WTC11 (cell line): ENCODE results near the gene ZC3H13. TPM values are rescaled to one million over a fixed set of nuclear protein-coding genes. Genes with fewer than 3 reads are reported as not detected.

Experiments used
- ATAC-seq: fragments of 200-7000 bp; cut with Tn5 transposase; 2 replicates; pipeline ENCODE4 v1.10.0; 2021; ENCODE audit warnings: mild to moderate bottlenecking, moderate library complexity
- CTCF ChIA-PET: fragments of 300-600 bp; sonication (Branson Sonifier 250); formaldehyde crosslinking; loops from one replicate; lab custom pipeline; 2021; ENCODE audit warnings: antibody characterized with exemption; lab: Charles Lee
- POLR2A ChIA-PET: fragments of 350-600 bp; sonication (Branson Sonifier 250); formaldehyde crosslinking; loops from one replicate; lab custom pipeline; 2021; ENCODE audit warnings: antibody characterized with exemption; lab: Charles Lee
- DNase-seq: peaks from one replicate; pipeline ENCODE4 v3.0.0; 2021; ENCODE audit warnings: low spot score
- H3K27ac Mint-ChIP-seq: 2 replicates; pipeline ENCODE4 v1.8.0; 2021; ENCODE audit warnings: mixed read lengths
- H3K27me3 Mint-ChIP-seq: 2 replicates; pipeline ENCODE4 v1.8.0; 2021; ENCODE audit warnings: low read depth, mild to moderate bottlenecking, moderate library complexity, mixed read lengths
- H3K36me3 Mint-ChIP-seq: 2 replicates; pipeline ENCODE4 v1.8.0; 2021; ENCODE audit warnings: mixed read lengths
- H3K4me1 Mint-ChIP-seq: 2 replicates; pipeline ENCODE4 v1.8.0; 2022; ENCODE audit warnings: mixed read lengths
- H3K4me3 Mint-ChIP-seq: 2 replicates; pipeline ENCODE4 v1.8.0; 2021; ENCODE audit warnings: mild to moderate bottlenecking, moderate library complexity, mixed read lengths
- H3K9me3 Mint-ChIP-seq: 2 replicates; pipeline ENCODE4 v1.8.0; 2021; ENCODE audit warnings: mixed read lengths
- JUN ChIP-seq: sonication (generic); formaldehyde crosslinking; IDR thresholded peaks from 2 replicates; pipeline ENCODE4 v1.8.0; 2023; ENCODE audit warnings: mild to moderate bottlenecking, missing genetic modification reagents
- KAT7 ChIP-seq: sonication (generic); formaldehyde crosslinking; IDR thresholded peaks from 2 replicates; pipeline ENCODE4 v1.8.1; 2023; ENCODE audit warnings: missing genetic modification reagents, mild to moderate bottlenecking, borderline replicate concordance
- NFATC4 ChIP-seq: fragments of 250-450 bp; sonication (Bioruptor Pico); IDR thresholded peaks from 2 replicates; pipeline ENCODE4 v1.9.0; 2021; ENCODE audit warnings: mild to moderate bottlenecking
- PRRX2 ChIP-seq: fragments of 250-450 bp; sonication (Bioruptor Pico); IDR thresholded peaks from 2 replicates; pipeline ENCODE4 v1.8.0; 2021; ENCODE audit warnings: mild to moderate bottlenecking
- SMAD4 ChIP-seq: sonication (generic); formaldehyde crosslinking; IDR thresholded peaks from 2 replicates; pipeline ENCODE4 v1.8.0; 2022; ENCODE audit warnings: mild to moderate bottlenecking, missing genetic modification reagents
- ZMAT4 ChIP-seq: fragments of 250-450 bp; sonication (Bioruptor Pico); IDR thresholded peaks from 2 replicates; pipeline ENCODE4 v1.9.0; 2021; ENCODE audit warnings: mild to moderate bottlenecking
- ZNF232 ChIP-seq: sonication (generic); formaldehyde crosslinking; IDR thresholded peaks from 2 replicates; pipeline ENCODE4 v1.8.0; 2022; ENCODE audit warnings: mild to moderate bottlenecking, missing genetic modification reagents
- ZNF263 ChIP-seq: sonication (generic); formaldehyde crosslinking; IDR thresholded peaks from 2 replicates; pipeline ENCODE4 v1.8.1; 2022; ENCODE audit warnings: low read depth, mild to moderate bottlenecking, moderate library complexity, missing genetic modification reagents
- ZNF396 ChIP-seq: fragments of 250-450 bp; sonication (Bioruptor Pico); IDR thresholded peaks from 2 replicates; pipeline ENCODE4 v1.8.0; 2021; ENCODE audit warnings: mild to moderate bottlenecking, moderate library complexity, borderline replicate concordance
- ZNF512 ChIP-seq: sonication (generic); formaldehyde crosslinking; IDR thresholded peaks from 2 replicates; pipeline ENCODE4 v1.8.1; 2022; ENCODE audit warnings: missing genetic modification reagents, borderline replicate concordance
- ZNF532 ChIP-seq: fragments of 250-450 bp; sonication (Bioruptor Pico); IDR thresholded peaks from 2 replicates; pipeline ENCODE4 v1.9.0; 2021; ENCODE audit warnings: mild to moderate bottlenecking, borderline replicate concordance
- total RNA-seq: library from RNA; stranded (reverse); gene quantifications from 3 replicates; pipeline ENCODE4 v1.2.3, GENCODE V29; 2021
- TF ChIP-seq, protein P1 (sequence below): sonication (generic); formaldehyde crosslinking; IDR thresholded peaks from 2 replicates; pipeline ENCODE4 v1.8.0; 2023; ENCODE audit warnings: mild to moderate bottlenecking, missing genetic modification reagents
- TF ChIP-seq, protein P2 (sequence below): sonication (generic); formaldehyde crosslinking; IDR thresholded peaks from 2 replicates; pipeline ENCODE4 v1.8.0; 2023; ENCODE audit warnings: missing genetic modification reagents, mild to moderate bottlenecking, borderline replicate concordance
- TF ChIP-seq, protein P3 (sequence below): sonication (generic); formaldehyde crosslinking; IDR thresholded peaks from 2 replicates; pipeline ENCODE4 v1.8.1; 2023; ENCODE audit warnings: mild to moderate bottlenecking, missing genetic modification reagents
- TF ChIP-seq, protein P4 (sequence below): sonication (generic); formaldehyde crosslinking; IDR thresholded peaks from 2 replicates; pipeline ENCODE4 v1.8.0; 2022; ENCODE audit warnings: mild to moderate bottlenecking, missing genetic modification reagents

The ZC3H13 gene
- total RNA-seq, 1 experiment from 2014 or later: 49.7 TPM

DNA sequence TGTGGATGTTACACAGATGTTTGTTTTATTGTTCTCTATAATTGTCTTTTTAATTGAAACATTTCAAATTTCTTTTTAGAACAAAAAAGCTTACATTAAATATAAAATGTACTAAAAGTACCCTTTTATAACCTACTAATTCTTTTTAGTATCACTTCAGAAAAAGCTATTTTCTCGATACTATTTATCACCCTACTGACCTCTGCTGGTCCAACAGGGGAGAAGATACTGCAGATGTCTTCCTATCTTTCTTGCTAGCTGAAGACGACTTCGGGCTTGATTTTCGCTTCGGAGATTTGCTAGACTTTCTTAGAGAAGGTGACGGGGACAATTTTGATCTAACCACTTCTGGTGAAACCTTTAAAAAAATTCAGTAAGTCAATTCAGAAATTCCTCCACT lies 42.4 kb downstream of the ZC3H13 start (continued):
- TF ChIP-seq, protein P1, sequence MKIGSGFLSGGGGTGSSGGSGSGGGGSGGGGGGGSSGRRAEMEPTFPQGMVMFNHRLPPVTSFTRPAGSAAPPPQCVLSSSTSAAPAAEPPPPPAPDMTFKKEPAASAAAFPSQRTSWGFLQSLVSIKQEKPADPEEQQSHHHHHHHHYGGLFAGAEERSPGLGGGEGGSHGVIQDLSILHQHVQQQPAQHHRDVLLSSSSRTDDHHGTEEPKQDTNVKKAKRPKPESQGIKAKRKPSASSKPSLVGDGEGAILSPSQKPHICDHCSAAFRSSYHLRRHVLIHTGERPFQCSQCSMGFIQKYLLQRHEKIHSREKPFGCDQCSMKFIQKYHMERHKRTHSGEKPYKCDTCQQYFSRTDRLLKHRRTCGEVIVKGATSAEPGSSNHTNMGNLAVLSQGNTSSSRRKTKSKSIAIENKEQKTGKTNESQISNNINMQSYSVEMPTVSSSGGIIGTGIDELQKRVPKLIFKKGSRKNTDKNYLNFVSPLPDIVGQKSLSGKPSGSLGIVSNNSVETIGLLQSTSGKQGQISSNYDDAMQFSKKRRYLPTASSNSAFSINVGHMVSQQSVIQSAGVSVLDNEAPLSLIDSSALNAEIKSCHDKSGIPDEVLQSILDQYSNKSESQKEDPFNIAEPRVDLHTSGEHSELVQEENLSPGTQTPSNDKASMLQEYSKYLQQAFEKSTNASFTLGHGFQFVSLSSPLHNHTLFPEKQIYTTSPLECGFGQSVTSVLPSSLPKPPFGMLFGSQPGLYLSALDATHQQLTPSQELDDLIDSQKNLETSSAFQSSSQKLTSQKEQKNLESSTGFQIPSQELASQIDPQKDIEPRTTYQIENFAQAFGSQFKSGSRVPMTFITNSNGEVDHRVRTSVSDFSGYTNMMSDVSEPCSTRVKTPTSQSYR: no peak
- no peak for TF ChIP-seq JUN (CRISPR knock-in tag)
- TF ChIP-seq NFATC4 (CRISPR knock-in tag): no peak
- no peak for TF ChIP-seq ZNF263
- no peak for TF ChIP-seq SMAD4
- no peak for TF ChIP-seq ZNF512 (CRISPR knock-in tag)

DNA sequence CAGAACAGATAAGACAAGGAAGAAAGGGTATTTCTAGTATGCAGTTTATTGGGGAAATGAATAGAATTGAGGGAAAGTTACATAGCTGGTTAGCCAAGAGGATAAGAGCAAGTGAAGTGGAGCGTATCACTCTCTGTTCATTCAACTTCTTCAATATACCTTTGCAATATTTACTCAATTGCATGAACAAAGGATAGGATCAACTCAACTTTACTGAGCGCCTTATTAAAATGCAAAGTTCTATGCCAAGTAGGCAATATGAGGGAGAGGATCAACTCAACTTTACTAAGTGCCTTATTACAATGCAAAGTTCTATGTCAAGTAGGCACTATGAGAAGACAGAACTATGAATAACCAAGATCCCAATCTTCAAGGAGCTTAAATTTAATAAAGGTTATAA lies 43.9 kb downstream of the ZC3H13 start:
- H3K27me3 Mint-ChIP-seq: no peaks in the 10 kb centered on the region
- CTCF ChIA-PET: no interaction called here
- no peak overlapping the region for H3K4me3 Mint-ChIP-seq
- no peak overlapping the region for H3K27ac Mint-ChIP-seq
- H3K9me3 Mint-ChIP-seq: no peaks in the 10 kb centered on the region
- ATAC-seq (no peak), DNase-seq (no peak)
- POLR2A ChIA-PET: no interaction called here
- peaks cover 28% of the 10 kb centered on the region for H3K36me3 Mint-ChIP-seq
- no peaks in the 10 kb centered on the region for H3K4me1 Mint-ChIP-seq
- TF ChIP-seq, protein P1: no peak
- TF ChIP-seq ZNF532 (CRISPR knock-in tag): no peak
- no peak for TF ChIP-seq PRRX2
- TF ChIP-seq, protein P2, sequence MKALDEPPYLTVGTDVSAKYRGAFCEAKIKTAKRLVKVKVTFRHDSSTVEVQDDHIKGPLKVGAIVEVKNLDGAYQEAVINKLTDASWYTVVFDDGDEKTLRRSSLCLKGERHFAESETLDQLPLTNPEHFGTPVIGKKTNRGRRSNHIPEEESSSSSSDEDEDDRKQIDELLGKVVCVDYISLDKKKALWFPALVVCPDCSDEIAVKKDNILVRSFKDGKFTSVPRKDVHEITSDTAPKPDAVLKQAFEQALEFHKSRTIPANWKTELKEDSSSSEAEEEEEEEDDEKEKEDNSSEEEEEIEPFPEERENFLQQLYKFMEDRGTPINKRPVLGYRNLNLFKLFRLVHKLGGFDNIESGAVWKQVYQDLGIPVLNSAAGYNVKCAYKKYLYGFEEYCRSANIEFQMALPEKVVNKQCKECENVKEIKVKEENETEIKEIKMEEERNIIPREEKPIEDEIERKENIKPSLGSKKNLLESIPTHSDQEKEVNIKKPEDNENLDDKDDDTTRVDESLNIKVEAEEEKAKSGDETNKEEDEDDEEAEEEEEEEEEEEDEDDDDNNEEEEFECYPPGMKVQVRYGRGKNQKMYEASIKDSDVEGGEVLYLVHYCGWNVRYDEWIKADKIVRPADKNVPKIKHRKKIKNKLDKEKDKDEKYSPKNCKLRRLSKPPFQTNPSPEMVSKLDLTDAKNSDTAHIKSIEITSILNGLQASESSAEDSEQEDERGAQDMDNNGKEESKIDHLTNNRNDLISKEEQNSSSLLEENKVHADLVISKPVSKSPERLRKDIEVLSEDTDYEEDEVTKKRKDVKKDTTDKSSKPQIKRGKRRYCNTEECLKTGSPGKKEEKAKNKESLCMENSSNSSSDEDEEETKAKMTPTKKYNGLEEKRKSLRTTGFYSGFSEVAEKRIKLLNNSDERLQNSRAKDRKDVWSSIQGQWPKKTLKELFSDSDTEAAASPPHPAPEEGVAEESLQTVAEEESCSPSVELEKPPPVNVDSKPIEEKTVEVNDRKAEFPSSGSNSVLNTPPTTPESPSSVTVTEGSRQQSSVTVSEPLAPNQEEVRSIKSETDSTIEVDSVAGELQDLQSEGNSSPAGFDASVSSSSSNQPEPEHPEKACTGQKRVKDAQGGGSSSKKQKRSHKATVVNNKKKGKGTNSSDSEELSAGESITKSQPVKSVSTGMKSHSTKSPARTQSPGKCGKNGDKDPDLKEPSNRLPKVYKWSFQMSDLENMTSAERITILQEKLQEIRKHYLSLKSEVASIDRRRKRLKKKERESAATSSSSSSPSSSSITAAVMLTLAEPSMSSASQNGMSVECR (CRISPR knock-in tag): no peak
- TF ChIP-seq, protein P3, sequence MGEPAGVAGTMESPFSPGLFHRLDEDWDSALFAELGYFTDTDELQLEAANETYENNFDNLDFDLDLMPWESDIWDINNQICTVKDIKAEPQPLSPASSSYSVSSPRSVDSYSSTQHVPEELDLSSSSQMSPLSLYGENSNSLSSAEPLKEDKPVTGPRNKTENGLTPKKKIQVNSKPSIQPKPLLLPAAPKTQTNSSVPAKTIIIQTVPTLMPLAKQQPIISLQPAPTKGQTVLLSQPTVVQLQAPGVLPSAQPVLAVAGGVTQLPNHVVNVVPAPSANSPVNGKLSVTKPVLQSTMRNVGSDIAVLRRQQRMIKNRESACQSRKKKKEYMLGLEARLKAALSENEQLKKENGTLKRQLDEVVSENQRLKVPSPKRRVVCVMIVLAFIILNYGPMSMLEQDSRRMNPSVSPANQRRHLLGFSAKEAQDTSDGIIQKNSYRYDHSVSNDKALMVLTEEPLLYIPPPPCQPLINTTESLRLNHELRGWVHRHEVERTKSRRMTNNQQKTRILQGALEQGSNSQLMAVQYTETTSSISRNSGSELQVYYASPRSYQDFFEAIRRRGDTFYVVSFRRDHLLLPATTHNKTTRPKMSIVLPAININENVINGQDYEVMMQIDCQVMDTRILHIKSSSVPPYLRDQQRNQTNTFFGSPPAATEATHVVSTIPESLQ (CRISPR knock-in tag): no peak
- TF ChIP-seq KAT7: no peak
- no peak for TF ChIP-seq ZNF396 (CRISPR knock-in tag)
- TF ChIP-seq SMAD4: no peak
- no peak for TF ChIP-seq ZNF232
- TF ChIP-seq ZMAT4: no peak
- TF ChIP-seq, protein P4, sequence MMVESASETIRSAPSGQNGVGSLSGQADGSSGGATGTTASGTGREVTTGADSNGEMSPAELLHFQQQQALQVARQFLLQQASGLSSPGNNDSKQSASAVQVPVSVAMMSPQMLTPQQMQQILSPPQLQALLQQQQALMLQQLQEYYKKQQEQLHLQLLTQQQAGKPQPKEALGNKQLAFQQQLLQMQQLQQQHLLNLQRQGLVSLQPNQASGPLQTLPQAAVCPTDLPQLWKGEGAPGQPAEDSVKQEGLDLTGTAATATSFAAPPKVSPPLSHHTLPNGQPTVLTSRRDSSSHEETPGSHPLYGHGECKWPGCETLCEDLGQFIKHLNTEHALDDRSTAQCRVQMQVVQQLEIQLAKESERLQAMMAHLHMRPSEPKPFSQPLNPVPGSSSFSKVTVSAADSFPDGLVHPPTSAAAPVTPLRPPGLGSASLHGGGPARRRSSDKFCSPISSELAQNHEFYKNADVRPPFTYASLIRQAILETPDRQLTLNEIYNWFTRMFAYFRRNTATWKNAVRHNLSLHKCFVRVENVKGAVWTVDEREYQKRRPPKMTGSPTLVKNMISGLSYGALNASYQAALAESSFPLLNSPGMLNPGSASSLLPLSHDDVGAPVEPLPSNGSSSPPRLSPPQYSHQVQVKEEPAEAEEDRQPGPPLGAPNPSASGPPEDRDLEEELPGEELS (CRISPR knock-in tag): no peak
